ENCODE results near the gene C9orf78.

GRCh38 chr9:129806061-129806460 is 29.0 kb downstream of the C9orf78 start:
- TF ChIP-seq JUND (IDR thresholded peaks at IDR 0.05) (no peak), CTCF (IDR thresholded peaks at IDR 0.05; ENCODE audit: low read depth, low read length, missing input control) (no peak), TAF1 (conservative IDR thresholded peaks at IDR 0.05) (no peak), FOXA2 (IDR thresholded peaks at IDR 0.05) (no peak), SP1 (IDR thresholded peaks at IDR 0.05) (no peak)

Data from liver (tissue), 3 donors.